UCSD-AML1 (cell line): ENCODE data around the gene ACTL8.

Source experiments
- DNase-seq: peaks from one replicate; lab custom pipeline; 2025; ENCODE audit not compliant: unreplicated experiment; lab: John Stamatoyannopoulos, UW

The ACTL8 gene

GRCh38 chr1:17870679-17871078 lies 115.5 kb downstream of the ACTL8 start:
- no peak for DNase-seq

GRCh38 chr1:17873007-17873675 lies 118.0 kb downstream of the ACTL8 start:
- DNase-seq, result no peak

GRCh38 chr1:17874231-17874630 lies 119.1 kb downstream of the ACTL8 start:
- DNase-seq, result no peak

GRCh38 chr1:17874710-17875109 lies 119.6 kb downstream of the ACTL8 start:
- DNase-seq, result no peak

- DNase-seq, result no peak
These were observed 120.2 kb downstream of the ACTL8 start for GRCh38 chr1:17875171-17875881.

GRCh38 chr1:17875882-17876280 lies 120.7 kb downstream of the ACTL8 start:
- no peak for DNase-seq
